Measurements from ENCODE around the gene TNPO2.

TNPO2 gene

GRCh38 chr19:12723641-12724426, at the start of gene TNPO2:
Gene TNPO2 (minus strand): TSS chr19:12723932. CDS start chr19:12720977, 2,955 bp downstream.
- DNase-seq (ENCODE audit: low spot score) = peak; percentile 83

- DNase-seq (ENCODE audit: low spot score) = no peak
These were observed 48.6 kb upstream of the TNPO2 start for GRCh38 chr19:12772323-12772722.

GRCh38 chr19:12770922-12771321, 47.2 kb upstream of the TNPO2 start:
- DNase-seq (ENCODE audit: low spot score) = no peak

- no peak for DNase-seq (ENCODE audit: low spot score)
These were observed 46.0 kb upstream of the TNPO2 start for GRCh38 chr19:12769689-12770088.

GRCh38 chr19:12767666-12768065, 43.9 kb upstream of the TNPO2 start:
- DNase-seq (ENCODE audit: low spot score) = no peak

- DNase-seq (ENCODE audit: low spot score) = no peak
These were observed 43.4 kb upstream of the TNPO2 start for GRCh38 chr19:12767150-12767549.

- peak; percentile 91 for DNase-seq (ENCODE audit: low spot score)
These were observed 42.4 kb upstream of the TNPO2 start for GRCh38 chr19:12766051-12766521.

GRCh38 chr19:12764698-12765097, 41.0 kb upstream of the TNPO2 start:
- no peak for DNase-seq (ENCODE audit: low spot score)

GRCh38 chr19:12763100-12763499, 39.4 kb upstream of the TNPO2 start:
- no peak for DNase-seq (ENCODE audit: low spot score)

- no peak for DNase-seq (ENCODE audit: low spot score)
These were observed 36.0 kb upstream of the TNPO2 start for GRCh38 chr19:12759686-12760085.

- DNase-seq (ENCODE audit: low spot score) = peak; percentile 85
These were observed 34.0 kb upstream of the TNPO2 start for GRCh38 chr19:12757544-12758274.

- DNase-seq (ENCODE audit: low spot score) = no peak
These were observed 32.6 kb upstream of the TNPO2 start for GRCh38 chr19:12756150-12756883.

- DNase-seq (ENCODE audit: low spot score) = no peak
These were observed 30.9 kb upstream of the TNPO2 start for GRCh38 chr19:12754465-12755196.

GRCh38 chr19:12752056-12752781, 28.5 kb upstream of the TNPO2 start:
- no peak for DNase-seq (ENCODE audit: low spot score)

- DNase-seq (ENCODE audit: low spot score) = no peak
These were observed 27.9 kb upstream of the TNPO2 start, which contains the start of gene BEST2 for GRCh38 chr19:12751635-12752034. Gene BEST2 (plus strand): TSS chr19:12751791. CDS start chr19:12752593, 802 bp downstream.

GRCh38 chr19:12750851-12751250, 27.1 kb upstream of the TNPO2 start:
- DNase-seq (ENCODE audit: low spot score) = no peak

GRCh38 chr19:12749938-12750521, 26.3 kb upstream of the TNPO2 start:
- DNase-seq (ENCODE audit: low spot score) = no peak

GRCh38 chr19:12748489-12748888, 24.8 kb upstream of the TNPO2 start:
- no peak for DNase-seq (ENCODE audit: low spot score)

GRCh38 chr19:12745166-12745897, 21.6 kb upstream of the TNPO2 start:
- DNase-seq (ENCODE audit: low spot score) = no peak

- no peak for DNase-seq (ENCODE audit: low spot score)
These were observed 14.2 kb upstream of the TNPO2 start for GRCh38 chr19:12737835-12738351.

Data from HuH-7 (cell line).